GM23338 (cell line): ENCODE results near the gene LARGE1. TPM values are rescaled to one million over a fixed set of nuclear protein-coding genes. Genes with fewer than 3 reads are reported as not detected.

Source experiments
- ATAC-seq: fragments of 200-7000 bp; cut with Tn5 transposase; 3 replicates; pipeline ENCODE4 v1.9.1; 2020
- DNase-seq: peaks from one replicate; pipeline ENCODE4 v3.0.0-alpha.2; 2015; ENCODE audit warnings: low spot score
- H2AFZ ChIP-seq: fragments of 200-600 bp; sonication (generic); 2 replicates; pipeline ENCODE4 v1.8.0; 2016; ENCODE audit warnings: antibody characterized with exemption, mild to moderate bottlenecking, moderate library complexity
- H3F3A ChIP-seq: fragments of 200-600 bp; sonication (generic); replicated peaks from 2 replicates; pipeline ENCODE4 v1.8.0; 2017; ENCODE audit warnings: antibody characterized with exemption, mixed run types, low read depth
- H3K27ac ChIP-seq: fragments of 200-600 bp; sonication (generic); 2 replicates; pipeline ENCODE4 v1.6.1; 2016; ENCODE audit warnings: low read depth
- H3K27me3 ChIP-seq: fragments of 200-600 bp; sonication (generic); 2 replicates; pipeline ENCODE4 v1.8.0; 2016; ENCODE audit warnings: mild to moderate bottlenecking, mixed run types, moderate library complexity; ENCODE audit not compliant: insufficient read depth
- H3K36me3 ChIP-seq: fragments of 200-600 bp; sonication (generic); 2 replicates; pipeline ENCODE4 v1.8.0; 2016; ENCODE audit warnings: mild to moderate bottlenecking; ENCODE audit not compliant: insufficient read depth
- H3K4me1 ChIP-seq: fragments of 200-600 bp; sonication (generic); 2 replicates; pipeline ENCODE4 v1.8.0; 2016; ENCODE audit warnings: mild to moderate bottlenecking, moderate library complexity; ENCODE audit not compliant: insufficient read depth
- H3K4me2 ChIP-seq: fragments of 200-600 bp; sonication (generic); 2 replicates; pipeline ENCODE4 v1.7.1; 2017; ENCODE audit warnings: mixed run types
- H3K4me3 ChIP-seq: fragments of 200-600 bp; sonication (generic); 2 replicates; pipeline ENCODE4 v1.6.1; 2016; ENCODE audit warnings: mixed run types
- H3K79me2 ChIP-seq: fragments of 200-600 bp; sonication (generic); replicated peaks from 2 replicates; pipeline ENCODE4 v1.8.0; 2017; ENCODE audit warnings: mild to moderate bottlenecking; ENCODE audit not compliant: insufficient read depth
- H3K9me2 ChIP-seq: fragments of 200-600 bp; sonication (generic); 2 replicates; pipeline ENCODE4 v1.8.0; 2017; ENCODE audit not compliant: insufficient read depth
- H4K20me1 ChIP-seq: fragments of 200-600 bp; sonication (generic); replicated peaks from 2 replicates; pipeline ENCODE4 v1.8.0; 2017; ENCODE audit warnings: mild to moderate bottlenecking; ENCODE audit not compliant: insufficient read depth
- H3K27ac Mint-ChIP-seq: 2 replicates; pipeline ENCODE4 v1.8.0; 2020; ENCODE audit warnings: inconsistent platforms, mild to moderate bottlenecking, moderate library complexity, mixed read lengths
- H3K27me3 Mint-ChIP-seq: 3 replicates; pipeline ENCODE4 v1.8.0; 2022; ENCODE audit warnings: low read depth, mild to moderate bottlenecking, moderate library complexity, mixed read lengths, inconsistent platforms; ENCODE audit not compliant: insufficient read depth, poor library complexity
- H3K36me3 Mint-ChIP-seq: 3 replicates; pipeline ENCODE4 v1.8.0; 2021; ENCODE audit warnings: low read depth, mild to moderate bottlenecking, inconsistent platforms, moderate library complexity, mixed read lengths
- H3K4me1 Mint-ChIP-seq: 3 replicates; pipeline ENCODE4 v1.8.0; 2020; ENCODE audit warnings: mild to moderate bottlenecking, inconsistent platforms, mixed read lengths
- H3K4me3 Mint-ChIP-seq: 3 replicates; pipeline ENCODE4 v1.8.0; 2021; ENCODE audit warnings: moderate library complexity, mild to moderate bottlenecking, inconsistent platforms, mixed read lengths
- H3K9me3 Mint-ChIP-seq: 3 replicates; pipeline ENCODE4 v1.8.0; 2020; ENCODE audit warnings: moderate library complexity, mild to moderate bottlenecking, inconsistent platforms, mixed read lengths
- CREB1 ChIP-seq: fragments of 250-450 bp; sonication (Bioruptor Pico); IDR thresholded peaks from 2 replicates; pipeline ENCODE4 v1.5.0; 2020; ENCODE audit warnings: low read depth, mild to moderate bottlenecking, moderate library complexity
- EZH2 ChIP-seq: fragments of 200-600 bp; sonication (generic); IDR thresholded peaks from one replicate; pipeline ENCODE4 v1.8.0; 2017; ENCODE audit warnings: antibody characterized with exemption, mild to moderate bottlenecking, low read depth; ENCODE audit not compliant: unreplicated experiment
- EZH2phosphoT487 ChIP-seq: fragments of 200-600 bp; sonication (generic); IDR thresholded peaks from one replicate; pipeline ENCODE4 v1.8.1; 2018; ENCODE audit warnings: antibody characterized with exemption; ENCODE audit not compliant: unreplicated experiment
- JUNB ChIP-seq: IDR thresholded peaks from one replicate; pipeline ENCODE4 v1.6.1; 2016; ENCODE audit warnings: antibody characterized with exemption; ENCODE audit not compliant: unreplicated experiment
- NANOG ChIP-seq: IDR thresholded peaks from 2 replicates; pipeline ENCODE4 v1.6.1; 2016; ENCODE audit warnings: antibody characterized with exemption, borderline replicate concordance
- POLR2AphosphoS5 ChIP-seq: IDR thresholded peaks from 2 replicates; pipeline ENCODE4 v1.6.1; 2016; ENCODE audit warnings: antibody characterized with exemption, low read depth
- STAT1 ChIP-seq: IDR thresholded peaks from one replicate; pipeline ENCODE4 v1.6.1; 2016; ENCODE audit warnings: antibody characterized with exemption; ENCODE audit not compliant: unreplicated experiment
- ZNF114 ChIP-seq: fragments of 250-450 bp; sonication (Bioruptor Pico); IDR thresholded peaks from 2 replicates; pipeline ENCODE4 v1.5.0; 2020; ENCODE audit warnings: mild to moderate bottlenecking, moderate library complexity
- ZNF331 ChIP-seq: fragments of 250-450 bp; sonication (Bioruptor Pico); IDR thresholded peaks from 2 replicates; pipeline ENCODE4 v1.5.0; 2020; ENCODE audit warnings: low read depth, mild to moderate bottlenecking, moderate library complexity
- polyA plus RNA-seq: library from polyadenylated mRNA; unstranded; fragments of >200 nt; fragmentation: Nextera tagmentation; extraction: Ambion mirVana; gene quantifications from 2 replicates; pipeline ENCODE4 v1.2.1, GENCODE V29; 2016
- total RNA-seq: library from RNA; depleted of rRNA; stranded (reverse); fragments of >200 nt; shearing (Covaris generic); gene quantifications from 2 replicates; pipeline ENCODE4 v1.2.3, GENCODE V29; 2014
- TF ChIP-seq, protein P1 (sequence below): fragments of 250-450 bp; sonication (Bioruptor Pico); IDR thresholded peaks from 2 replicates; pipeline ENCODE4 v1.5.0; 2020; ENCODE audit warnings: mild to moderate bottlenecking, moderate library complexity
- TF ChIP-seq, protein P2 (sequence below), 2 experiments: fragments of 200-600 bp in 1 of 2; sonication (generic) in 1 of 2; conservative IDR thresholded peaks; 2 replicates each; pipeline versions ENCODE4 v1.5.1 to v1.6.1; 2016 to 2017; ENCODE audit warnings: antibody characterized with exemption in 2 of 2, low read depth in 2 of 2, mild to moderate bottlenecking in 2 of 2, moderate library complexity in 1 of 2
- TF ChIP-seq, protein P3 (sequence below): IDR thresholded peaks from 2 replicates; pipeline ENCODE4 v1.6.1; 2016; ENCODE audit warnings: antibody characterized with exemption
- TF ChIP-seq, protein P4 (sequence below): IDR thresholded peaks from one replicate; pipeline ENCODE4 v1.6.1; 2018; ENCODE audit warnings: antibody characterized with exemption; ENCODE audit not compliant: unreplicated experiment

LARGE1 gene
- total and polyA plus RNA-seq, 2 experiments from 2014 or later, result 12.8 to 75.6 TPM

DNA sequence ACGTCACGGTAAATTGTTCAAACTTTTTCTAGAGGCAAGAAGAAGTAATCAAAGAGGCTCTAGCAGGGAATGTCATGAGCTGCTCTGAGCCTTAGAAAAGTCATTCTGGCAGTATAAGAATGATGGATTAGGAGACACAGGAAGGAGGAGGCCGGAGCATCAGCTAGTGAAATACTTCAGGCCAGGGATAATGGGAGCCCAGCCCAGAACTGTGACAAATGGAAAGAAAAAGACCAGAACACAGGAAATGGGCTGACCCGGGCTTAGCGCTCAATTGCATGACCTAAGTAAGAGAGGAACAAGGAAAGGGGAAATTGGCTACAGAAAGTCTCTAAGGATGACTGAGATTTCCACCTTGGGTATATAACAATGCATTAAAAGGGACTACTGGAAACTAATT, 108.6 kb downstream of the LARGE1 start:
- peaks cover 34% of the 10 kb centered on the region for H3K36me3 Mint-ChIP-seq
- peaks cover 5% of the 10 kb centered on the region; the same call in 1 of the 3 replicates for H3K9me3 Mint-ChIP-seq
- H3K4me1 Mint-ChIP-seq, result peaks cover 63% of the 10 kb centered on the region
- Histone ChIP-seq H3K9me2 (peaks cover 4% of the 10 kb centered on the region; the same call in 1 of the 2 replicates), H3F3A (no peaks in the 10 kb centered on the region), H3K4me2 (no peak overlapping the region), H3K79me2 (peaks cover 20% of the 10 kb centered on the region), H3K4me3 (no peak overlapping the region), H3K27ac (no peak overlapping the region), H4K20me1 (peaks cover 56% of the 10 kb centered on the region), H3K27me3 (no peaks in the 10 kb centered on the region), H3K4me1 (peaks cover 46% of the 10 kb centered on the region), H2AFZ (no peak overlapping the region), H3K36me3 (no peaks in the 10 kb centered on the region)
- H3K4me3 Mint-ChIP-seq, result no peak overlapping the region
- TF ChIP-seq ZNF331 (CRISPR knock-in tag), result no peak
- TF ChIP-seq, protein P1, sequence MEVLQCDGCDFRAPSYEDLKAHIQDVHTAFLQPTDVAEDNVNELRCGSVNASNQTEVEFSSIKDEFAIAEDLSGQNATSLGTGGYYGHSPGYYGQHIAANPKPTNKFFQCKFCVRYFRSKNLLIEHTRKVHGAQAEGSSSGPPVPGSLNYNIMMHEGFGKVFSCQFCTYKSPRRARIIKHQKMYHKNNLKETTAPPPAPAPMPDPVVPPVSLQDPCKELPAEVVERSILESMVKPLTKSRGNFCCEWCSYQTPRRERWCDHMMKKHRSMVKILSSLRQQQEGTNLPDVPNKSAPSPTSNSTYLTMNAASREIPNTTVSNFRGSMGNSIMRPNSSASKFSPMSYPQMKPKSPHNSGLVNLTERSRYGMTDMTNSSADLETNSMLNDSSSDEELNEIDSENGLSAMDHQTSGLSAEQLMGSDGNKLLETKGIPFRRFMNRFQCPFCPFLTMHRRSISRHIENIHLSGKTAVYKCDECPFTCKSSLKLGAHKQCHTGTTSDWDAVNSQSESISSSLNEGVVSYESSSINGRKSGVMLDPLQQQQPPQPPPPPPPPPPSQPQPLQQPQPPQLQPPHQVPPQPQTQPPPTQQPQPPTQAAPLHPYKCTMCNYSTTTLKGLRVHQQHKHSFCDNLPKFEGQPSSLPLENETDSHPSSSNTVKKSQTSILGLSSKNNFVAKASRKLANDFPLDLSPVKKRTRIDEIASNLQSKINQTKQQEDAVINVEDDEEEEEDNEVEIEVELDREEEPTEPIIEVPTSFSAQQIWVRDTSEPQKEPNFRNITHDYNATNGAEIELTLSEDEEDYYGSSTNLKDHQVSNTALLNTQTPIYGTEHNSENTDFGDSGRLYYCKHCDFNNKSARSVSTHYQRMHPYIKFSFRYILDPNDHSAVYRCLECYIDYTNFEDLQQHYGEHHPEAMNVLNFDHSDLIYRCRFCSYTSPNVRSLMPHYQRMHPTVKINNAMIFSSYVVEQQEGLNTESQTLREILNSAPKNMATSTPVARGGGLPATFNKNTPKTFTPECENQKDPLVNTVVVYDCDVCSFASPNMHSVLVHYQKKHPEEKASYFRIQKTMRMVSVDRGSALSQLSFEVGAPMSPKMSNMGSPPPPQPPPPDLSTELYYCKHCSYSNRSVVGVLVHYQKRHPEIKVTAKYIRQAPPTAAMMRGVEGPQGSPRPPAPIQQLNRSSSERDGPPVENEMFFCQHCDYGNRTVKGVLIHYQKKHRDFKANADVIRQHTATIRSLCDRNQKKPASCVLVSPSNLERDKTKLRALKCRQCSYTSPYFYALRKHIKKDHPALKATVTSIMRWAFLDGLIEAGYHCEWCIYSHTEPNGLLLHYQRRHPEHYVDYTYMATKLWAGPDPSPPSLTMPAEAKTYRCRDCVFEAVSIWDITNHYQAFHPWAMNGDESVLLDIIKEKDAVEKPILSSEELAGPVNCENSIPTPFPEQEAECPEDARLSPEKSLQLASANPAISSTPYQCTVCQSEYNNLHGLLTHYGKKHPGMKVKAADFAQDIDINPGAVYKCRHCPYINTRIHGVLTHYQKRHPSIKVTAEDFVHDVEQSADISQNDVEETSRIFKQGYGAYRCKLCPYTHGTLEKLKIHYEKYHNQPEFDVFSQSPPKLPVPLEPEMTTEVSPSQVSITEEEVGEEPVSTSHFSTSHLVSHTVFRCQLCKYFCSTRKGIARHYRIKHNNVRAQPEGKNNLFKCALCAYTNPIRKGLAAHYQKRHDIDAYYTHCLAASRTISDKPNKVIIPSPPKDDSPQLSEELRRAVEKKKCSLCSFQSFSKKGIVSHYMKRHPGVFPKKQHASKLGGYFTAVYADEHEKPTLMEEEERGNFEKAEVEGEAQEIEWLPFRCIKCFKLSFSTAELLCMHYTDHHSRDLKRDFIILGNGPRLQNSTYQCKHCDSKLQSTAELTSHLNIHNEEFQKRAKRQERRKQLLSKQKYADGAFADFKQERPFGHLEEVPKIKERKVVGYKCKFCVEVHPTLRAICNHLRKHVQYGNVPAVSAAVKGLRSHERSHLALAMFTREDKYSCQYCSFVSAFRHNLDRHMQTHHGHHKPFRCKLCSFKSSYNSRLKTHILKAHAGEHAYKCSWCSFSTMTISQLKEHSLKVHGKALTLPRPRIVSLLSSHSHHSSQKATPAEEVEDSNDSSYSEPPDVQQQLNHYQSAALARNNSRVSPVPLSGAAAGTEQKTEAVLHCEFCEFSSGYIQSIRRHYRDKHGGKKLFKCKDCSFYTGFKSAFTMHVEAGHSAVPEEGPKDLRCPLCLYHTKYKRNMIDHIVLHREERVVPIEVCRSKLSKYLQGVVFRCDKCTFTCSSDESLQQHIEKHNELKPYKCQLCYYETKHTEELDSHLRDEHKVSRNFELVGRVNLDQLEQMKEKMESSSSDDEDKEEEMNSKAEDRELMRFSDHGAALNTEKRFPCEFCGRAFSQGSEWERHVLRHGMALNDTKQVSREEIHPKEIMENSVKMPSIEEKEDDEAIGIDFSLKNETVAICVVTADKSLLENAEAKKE, result no peak
- no peak for TF ChIP-seq EZH2
- TF ChIP-seq, protein P2, sequence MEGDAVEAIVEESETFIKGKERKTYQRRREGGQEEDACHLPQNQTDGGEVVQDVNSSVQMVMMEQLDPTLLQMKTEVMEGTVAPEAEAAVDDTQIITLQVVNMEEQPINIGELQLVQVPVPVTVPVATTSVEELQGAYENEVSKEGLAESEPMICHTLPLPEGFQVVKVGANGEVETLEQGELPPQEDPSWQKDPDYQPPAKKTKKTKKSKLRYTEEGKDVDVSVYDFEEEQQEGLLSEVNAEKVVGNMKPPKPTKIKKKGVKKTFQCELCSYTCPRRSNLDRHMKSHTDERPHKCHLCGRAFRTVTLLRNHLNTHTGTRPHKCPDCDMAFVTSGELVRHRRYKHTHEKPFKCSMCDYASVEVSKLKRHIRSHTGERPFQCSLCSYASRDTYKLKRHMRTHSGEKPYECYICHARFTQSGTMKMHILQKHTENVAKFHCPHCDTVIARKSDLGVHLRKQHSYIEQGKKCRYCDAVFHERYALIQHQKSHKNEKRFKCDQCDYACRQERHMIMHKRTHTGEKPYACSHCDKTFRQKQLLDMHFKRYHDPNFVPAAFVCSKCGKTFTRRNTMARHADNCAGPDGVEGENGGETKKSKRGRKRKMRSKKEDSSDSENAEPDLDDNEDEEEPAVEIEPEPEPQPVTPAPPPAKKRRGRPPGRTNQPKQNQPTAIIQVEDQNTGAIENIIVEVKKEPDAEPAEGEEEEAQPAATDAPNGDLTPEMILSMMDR (conservative IDR thresholded peaks at IDR 0.05; ENCODE audit: low read depth in 2 of 2), result no peak
- no peak for TF ChIP-seq ZNF114 (CRISPR knock-in tag)
- TF ChIP-seq STAT1, result no peak
- TF ChIP-seq, protein P3, sequence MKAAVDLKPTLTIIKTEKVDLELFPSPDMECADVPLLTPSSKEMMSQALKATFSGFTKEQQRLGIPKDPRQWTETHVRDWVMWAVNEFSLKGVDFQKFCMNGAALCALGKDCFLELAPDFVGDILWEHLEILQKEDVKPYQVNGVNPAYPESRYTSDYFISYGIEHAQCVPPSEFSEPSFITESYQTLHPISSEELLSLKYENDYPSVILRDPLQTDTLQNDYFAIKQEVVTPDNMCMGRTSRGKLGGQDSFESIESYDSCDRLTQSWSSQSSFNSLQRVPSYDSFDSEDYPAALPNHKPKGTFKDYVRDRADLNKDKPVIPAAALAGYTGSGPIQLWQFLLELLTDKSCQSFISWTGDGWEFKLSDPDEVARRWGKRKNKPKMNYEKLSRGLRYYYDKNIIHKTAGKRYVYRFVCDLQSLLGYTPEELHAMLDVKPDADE, result no peak
- no peak for TF ChIP-seq NANOG
- no peak for TF ChIP-seq CREB1 (CRISPR knock-in tag)
- no peak for TF ChIP-seq JUNB
- no peak for TF ChIP-seq POLR2AphosphoS5
- no peak for TF ChIP-seq EZH2phosphoT487
- TF ChIP-seq, protein P4, sequence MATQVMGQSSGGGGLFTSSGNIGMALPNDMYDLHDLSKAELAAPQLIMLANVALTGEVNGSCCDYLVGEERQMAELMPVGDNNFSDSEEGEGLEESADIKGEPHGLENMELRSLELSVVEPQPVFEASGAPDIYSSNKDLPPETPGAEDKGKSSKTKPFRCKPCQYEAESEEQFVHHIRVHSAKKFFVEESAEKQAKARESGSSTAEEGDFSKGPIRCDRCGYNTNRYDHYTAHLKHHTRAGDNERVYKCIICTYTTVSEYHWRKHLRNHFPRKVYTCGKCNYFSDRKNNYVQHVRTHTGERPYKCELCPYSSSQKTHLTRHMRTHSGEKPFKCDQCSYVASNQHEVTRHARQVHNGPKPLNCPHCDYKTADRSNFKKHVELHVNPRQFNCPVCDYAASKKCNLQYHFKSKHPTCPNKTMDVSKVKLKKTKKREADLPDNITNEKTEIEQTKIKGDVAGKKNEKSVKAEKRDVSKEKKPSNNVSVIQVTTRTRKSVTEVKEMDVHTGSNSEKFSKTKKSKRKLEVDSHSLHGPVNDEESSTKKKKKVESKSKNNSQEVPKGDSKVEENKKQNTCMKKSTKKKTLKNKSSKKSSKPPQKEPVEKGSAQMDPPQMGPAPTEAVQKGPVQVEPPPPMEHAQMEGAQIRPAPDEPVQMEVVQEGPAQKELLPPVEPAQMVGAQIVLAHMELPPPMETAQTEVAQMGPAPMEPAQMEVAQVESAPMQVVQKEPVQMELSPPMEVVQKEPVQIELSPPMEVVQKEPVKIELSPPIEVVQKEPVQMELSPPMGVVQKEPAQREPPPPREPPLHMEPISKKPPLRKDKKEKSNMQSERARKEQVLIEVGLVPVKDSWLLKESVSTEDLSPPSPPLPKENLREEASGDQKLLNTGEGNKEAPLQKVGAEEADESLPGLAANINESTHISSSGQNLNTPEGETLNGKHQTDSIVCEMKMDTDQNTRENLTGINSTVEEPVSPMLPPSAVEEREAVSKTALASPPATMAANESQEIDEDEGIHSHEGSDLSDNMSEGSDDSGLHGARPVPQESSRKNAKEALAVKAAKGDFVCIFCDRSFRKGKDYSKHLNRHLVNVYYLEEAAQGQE, result no peak
- DNase-seq (peak; percentile 24), ATAC-seq (peak; percentile 37)
- peaks cover 4% of the 10 kb centered on the region for H3K27me3 Mint-ChIP-seq
- H3K27ac Mint-ChIP-seq, result no peak overlapping the region
